ENCODE measurements around the gene HLA-DOA. TPM values are rescaled to one million over a fixed set of nuclear protein-coding genes. Genes with fewer than 3 reads are reported as not detected.

The HLA-DOA gene
- total RNA-seq, 3 donors from 2014 or later (not counting 1 experiment from before 2014, with no cell fraction given), result 1.2 to 4.3 (median 3.6) TPM

DNA sequence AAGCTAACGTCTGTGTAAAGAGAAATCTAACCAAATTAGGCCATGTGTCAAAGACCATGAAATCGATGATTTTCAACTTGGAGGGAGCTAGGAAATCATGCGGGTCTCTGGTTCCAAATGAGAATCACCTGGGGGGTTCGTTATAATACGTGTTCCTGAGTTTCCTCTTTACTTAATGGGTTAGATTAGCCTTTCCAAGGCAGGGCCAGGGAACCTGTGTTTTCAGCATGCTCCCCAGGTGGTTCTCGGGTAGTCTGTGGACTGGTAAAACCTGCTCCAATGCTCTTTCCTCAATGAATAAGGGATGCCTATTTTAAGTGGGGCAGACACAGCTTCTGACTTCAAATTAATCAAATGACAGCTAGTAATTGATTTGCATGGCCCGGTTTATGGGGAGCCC is 965 bp upstream of the HLA-DOA start:
- no peak overlapping the region for H3K4me3 Mint-ChIP-seq
- Histone ChIP-seq H3K27me3 (ENCODE audit: control insufficient read depth, insufficient read depth, low read length) (no peaks in the 10 kb centered on the region), H3K36me3 (ENCODE audit: control insufficient read depth, insufficient read depth, low read length) (no peaks in the 10 kb centered on the region), H3K9me3 (ENCODE audit: control insufficient read depth, insufficient read depth, low read length) (no peaks in the 10 kb centered on the region), H3K27ac (ENCODE audit: low read length) (no peak overlapping the region), H3K4me3 (ENCODE audit: low read length) (no peak overlapping the region), H3K4me1 (ENCODE audit: control insufficient read depth, insufficient read depth, low read length) (peaks cover 13% of the 10 kb centered on the region)
- DNase-seq (no peak), ATAC-seq (no peak)
- H3K4me1 Mint-ChIP-seq, result peaks cover 15 to 17% of the 10 kb centered on the region in 2 donors
- intact Hi-C loops (cut with micrococcal nuclease), result no loop called here
- H3K27ac Mint-ChIP-seq, result no peak overlapping the region
- TF ChIP-seq, protein P1, sequence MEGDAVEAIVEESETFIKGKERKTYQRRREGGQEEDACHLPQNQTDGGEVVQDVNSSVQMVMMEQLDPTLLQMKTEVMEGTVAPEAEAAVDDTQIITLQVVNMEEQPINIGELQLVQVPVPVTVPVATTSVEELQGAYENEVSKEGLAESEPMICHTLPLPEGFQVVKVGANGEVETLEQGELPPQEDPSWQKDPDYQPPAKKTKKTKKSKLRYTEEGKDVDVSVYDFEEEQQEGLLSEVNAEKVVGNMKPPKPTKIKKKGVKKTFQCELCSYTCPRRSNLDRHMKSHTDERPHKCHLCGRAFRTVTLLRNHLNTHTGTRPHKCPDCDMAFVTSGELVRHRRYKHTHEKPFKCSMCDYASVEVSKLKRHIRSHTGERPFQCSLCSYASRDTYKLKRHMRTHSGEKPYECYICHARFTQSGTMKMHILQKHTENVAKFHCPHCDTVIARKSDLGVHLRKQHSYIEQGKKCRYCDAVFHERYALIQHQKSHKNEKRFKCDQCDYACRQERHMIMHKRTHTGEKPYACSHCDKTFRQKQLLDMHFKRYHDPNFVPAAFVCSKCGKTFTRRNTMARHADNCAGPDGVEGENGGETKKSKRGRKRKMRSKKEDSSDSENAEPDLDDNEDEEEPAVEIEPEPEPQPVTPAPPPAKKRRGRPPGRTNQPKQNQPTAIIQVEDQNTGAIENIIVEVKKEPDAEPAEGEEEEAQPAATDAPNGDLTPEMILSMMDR (IDR thresholded peaks at IDR 0.05), result no peak
- H3K9me3 Mint-ChIP-seq, result no peaks in the 10 kb centered on the region
- 97% methylated on average over 7 of the region's 7 CpGs for WGBS (ENCODE audit: insufficient coverage)
- no peaks in the 10 kb centered on the region for H3K36me3 Mint-ChIP-seq
- H3K27me3 Mint-ChIP-seq (ENCODE audit: low read depth in 2 of 2), result peaks cover 23% of the 10 kb centered on the region in 2 donors

DNA sequence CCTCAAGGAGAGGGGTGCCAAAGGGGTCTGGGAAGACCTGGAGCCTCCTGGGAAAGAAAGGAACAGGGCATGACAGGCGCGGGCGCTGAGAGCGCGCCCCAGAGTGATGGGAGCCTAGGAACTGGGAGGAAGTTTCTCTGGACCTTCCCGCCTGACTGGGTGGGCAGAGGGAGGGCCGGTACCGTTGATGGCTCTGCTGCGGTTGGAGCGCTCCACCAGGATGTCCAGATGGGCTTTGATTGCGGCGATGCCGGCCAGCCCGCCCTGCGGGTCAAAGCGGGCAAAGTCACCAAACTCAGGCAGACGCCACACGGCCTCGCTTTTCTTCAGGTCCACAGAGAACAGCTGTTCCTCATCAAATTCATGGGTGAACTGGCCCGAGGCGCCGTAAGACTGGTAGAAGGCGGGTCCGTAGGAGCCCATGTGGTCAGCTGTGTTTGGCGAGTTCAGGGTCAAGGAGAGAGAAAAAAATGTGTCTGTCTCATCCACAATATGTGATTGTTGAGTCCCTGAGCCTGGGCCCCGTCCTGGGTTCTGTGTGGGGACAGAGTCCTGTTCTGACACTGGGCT is 1.5 kb downstream of the HLA-DOA start:
- H3K4me3 Mint-ChIP-seq, result no peak overlapping the region
- Histone ChIP-seq H3K4me3 (ENCODE audit: low read length) (peak overlapping the region; percentile 75), H3K27ac (ENCODE audit: low read length) (peak overlapping the region; percentile 81), H3K4me1 (ENCODE audit: control insufficient read depth, insufficient read depth, low read length) (peaks cover 13% of the 10 kb centered on the region), H3K36me3 (ENCODE audit: control insufficient read depth, insufficient read depth, low read length) (no peaks in the 10 kb centered on the region), H3K27me3 (ENCODE audit: control insufficient read depth, insufficient read depth, low read length) (no peaks in the 10 kb centered on the region), H3K9me3 (ENCODE audit: control insufficient read depth, insufficient read depth, low read length) (no peaks in the 10 kb centered on the region)
- TF ChIP-seq, protein P1 (IDR thresholded peaks at IDR 0.05), result no peak
- WGBS (ENCODE audit: insufficient coverage), result 96% methylated on average over 26 of the region's 26 CpGs
- H3K36me3 Mint-ChIP-seq, result no peaks in the 10 kb centered on the region
- H3K4me1 Mint-ChIP-seq, result peaks cover 11% of the 10 kb centered on the region in 2 donors
- peaks cover 16 to 26% of the 10 kb centered on the region in 2 donors for H3K27me3 Mint-ChIP-seq (ENCODE audit: low read depth in 2 of 2)
- no peaks in the 10 kb centered on the region for H3K9me3 Mint-ChIP-seq
- ATAC-seq (no peak), DNase-seq (no peak)
- no peak overlapping the region for H3K27ac Mint-ChIP-seq
- intact Hi-C loops (cut with micrococcal nuclease), result no loop called here

DNA sequence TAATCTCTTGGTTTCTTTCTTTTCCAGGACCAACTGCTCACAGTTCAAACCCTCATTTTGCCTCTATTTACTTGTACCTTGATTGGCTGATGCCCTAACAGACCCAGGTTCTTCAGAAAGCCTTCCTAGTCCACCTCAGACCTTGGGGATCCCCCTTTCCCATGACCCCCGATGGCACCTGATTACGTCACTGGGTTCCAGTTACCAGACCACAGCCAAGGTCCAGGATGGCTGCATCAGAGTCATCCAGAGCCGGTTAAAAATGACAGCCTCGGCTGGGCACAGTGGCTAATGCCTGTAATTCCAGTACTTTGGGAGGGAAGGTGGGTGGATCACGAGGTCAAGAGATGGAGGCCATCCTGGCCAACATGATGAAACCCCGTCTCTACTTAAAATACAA is 4.5 kb downstream of the HLA-DOA start:
- intact Hi-C loops (cut with micrococcal nuclease), result no loop called here
- peaks cover 11% of the 10 kb centered on the region for H3K4me1 ChIP-seq (ENCODE audit: control insufficient read depth, insufficient read depth, low read length)
- Mint-ChIP-seq H3K27ac (no peak overlapping the region), H3K36me3 (no peaks in the 10 kb centered on the region), H3K27me3 (ENCODE audit: low read depth in 2 of 2) (peaks cover 15 to 42% of the 10 kb centered on the region in 2 donors), H3K4me1 (peaks cover 11% of the 10 kb centered on the region in 2 donors), H3K4me3 (no peak overlapping the region), H3K9me3 (no peaks in the 10 kb centered on the region)
- no peak overlapping the region for H3K27ac ChIP-seq (ENCODE audit: low read length)
- ATAC-seq (no peak), DNase-seq (no peak)
- H3K36me3 ChIP-seq (ENCODE audit: control insufficient read depth, insufficient read depth, low read length), result no peaks in the 10 kb centered on the region
- WGBS (ENCODE audit: insufficient coverage), result 87% methylated on average over 6 of the region's 6 CpGs
- no peak overlapping the region for H3K4me3 ChIP-seq (ENCODE audit: low read length)
- peaks cover 4% of the 10 kb centered on the region for H3K27me3 ChIP-seq (ENCODE audit: control insufficient read depth, insufficient read depth, low read length)
- H3K9me3 ChIP-seq (ENCODE audit: control insufficient read depth, insufficient read depth, low read length), result no peaks in the 10 kb centered on the region
- TF ChIP-seq, protein P1 (IDR thresholded peaks at IDR 0.05), result no peak

DNA sequence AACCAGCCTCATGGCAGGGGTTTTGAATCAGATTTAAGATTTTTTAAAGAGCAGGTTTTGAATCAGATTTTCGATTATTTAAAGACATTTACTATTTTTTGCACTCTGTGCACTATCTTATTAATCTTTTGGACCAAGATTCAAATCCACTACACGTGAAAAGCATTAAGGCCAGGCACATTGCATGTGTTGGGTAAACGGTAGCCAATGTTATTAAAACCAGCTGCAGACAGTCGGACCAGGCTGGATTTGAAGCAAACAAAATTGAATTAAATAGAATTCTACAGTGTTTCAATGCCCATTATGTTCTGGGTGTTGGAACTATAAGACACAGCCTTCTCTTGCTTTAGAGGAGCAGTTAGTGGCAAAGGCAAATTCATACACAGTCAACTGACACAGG is 7.7 kb downstream of the HLA-DOA start:
- no peaks in the 10 kb centered on the region for H3K4me1 Mint-ChIP-seq
- H3K9me3 Mint-ChIP-seq, result no peaks in the 10 kb centered on the region
- H3K36me3 Mint-ChIP-seq, result no peaks in the 10 kb centered on the region
- Histone ChIP-seq H3K27me3 (ENCODE audit: control insufficient read depth, insufficient read depth, low read length) (peaks cover 4% of the 10 kb centered on the region), H3K9me3 (ENCODE audit: control insufficient read depth, insufficient read depth, low read length) (no peaks in the 10 kb centered on the region), H3K4me1 (ENCODE audit: control insufficient read depth, insufficient read depth, low read length) (no peaks in the 10 kb centered on the region), H3K4me3 (ENCODE audit: low read length) (no peak overlapping the region), H3K36me3 (ENCODE audit: control insufficient read depth, insufficient read depth, low read length) (no peaks in the 10 kb centered on the region), H3K27ac (ENCODE audit: low read length) (no peak overlapping the region)
- no peak overlapping the region for H3K4me3 Mint-ChIP-seq
- no peak overlapping the region for H3K27ac Mint-ChIP-seq
- intact Hi-C loops (cut with micrococcal nuclease), result no loop called here
- ATAC-seq (no peak), DNase-seq (no peak)
- TF ChIP-seq, protein P1 (IDR thresholded peaks at IDR 0.05), result no peak
- WGBS (ENCODE audit: insufficient coverage), result 87% methylated on average over 4 of the region's 4 CpGs
- peaks cover 17 to 54% of the 10 kb centered on the region in 2 donors for H3K27me3 Mint-ChIP-seq (ENCODE audit: low read depth in 2 of 2)
